Measurements from ENCODE around the gene DAZAP2. TPM values are rescaled to one million over a fixed set of nuclear protein-coding genes. Genes with fewer than 3 reads are reported as not detected.
A peak's percentile ranks its signal among the peaks of the same experiment; 100 is the strongest.

DAZAP2 gene
- total and polyA plus RNA-seq, 9 of the 15 experiments (the other 6 are each of a cell fraction or from before 2014, with no cell fraction given): 116 to 668 (median 227) TPM

DNA sequence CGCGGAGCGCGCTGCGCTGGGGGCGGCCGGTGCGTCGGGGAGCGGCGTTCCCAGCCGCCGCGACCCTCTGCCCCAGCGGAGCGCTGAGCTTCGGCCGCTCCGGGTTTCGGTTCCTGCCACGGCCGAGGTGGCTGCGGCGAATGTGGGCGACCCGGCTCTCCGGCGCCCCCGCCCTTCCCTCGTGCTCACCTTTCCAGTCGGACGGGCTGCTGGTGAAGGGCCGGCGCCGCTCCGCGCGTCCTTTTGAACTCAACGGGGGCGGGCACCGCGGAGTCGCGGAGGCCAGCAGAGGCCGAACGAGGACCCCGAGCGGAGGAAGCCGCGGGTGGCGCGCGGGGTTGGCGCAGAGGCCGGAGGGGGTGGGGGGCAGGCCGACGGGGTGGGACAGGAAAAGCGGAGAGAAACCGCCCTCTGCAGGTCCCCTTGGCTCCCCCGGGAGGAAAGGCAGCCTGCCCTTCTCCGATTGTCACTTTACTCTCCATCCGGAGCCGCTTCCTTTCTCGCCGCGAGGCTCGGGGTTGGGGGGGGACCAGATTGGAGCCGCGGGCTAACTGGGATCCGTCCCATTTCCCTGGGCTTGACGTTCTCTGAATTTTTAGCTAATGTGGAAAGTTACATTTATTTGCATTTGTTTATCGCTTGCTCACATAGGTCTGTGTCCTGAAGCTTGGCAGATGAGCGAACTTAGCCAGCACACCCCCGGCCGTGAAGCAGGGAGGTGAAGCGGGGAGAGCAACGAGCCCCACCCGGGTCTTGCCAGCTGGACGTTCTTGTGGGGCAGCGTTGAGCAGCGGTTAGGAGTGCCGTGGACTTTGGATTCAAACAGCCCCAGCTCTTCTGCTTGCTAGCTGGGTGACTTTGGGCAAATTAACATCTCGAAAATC, 31.7 kb downstream of the DAZAP2 start, which contains the start of gene SMAGP:
Gene SMAGP, minus strand, starts transcription at position 349 of the 884 bp plus-strand sequence. CDS start 1,137 bp downstream, outside the sequence.
- Histone ChIP-seq H4K20me1 (replicated peaks; ENCODE audit: control insufficient read depth, insufficient read depth, low read length) (no peaks in the 10 kb centered on the region; the same call in 1 of the 2 replicates), H3K4me2 (ENCODE audit: insufficient read depth, low read length) (peak within 1 kb of the TSS; percentile 94), H3K4me3 (peak within 1 kb of the TSS; percentile 80), H3K27ac (ENCODE audit: extremely low read depth, low read depth, low read length) (peak within 1 kb of the TSS; percentile 74), H3K36me3 (ENCODE audit: control insufficient read depth, insufficient read depth, low read length) (peaks cover 7% of the 10 kb centered on the region; the same call in 1 of the 3 replicates), H3K9me3 (replicated peaks; ENCODE audit: control insufficient read depth, insufficient read depth, low read depth, low read length) (no peaks in the 10 kb centered on the region), H3K9ac (ENCODE audit: insufficient read depth in 1 of 2, low read depth in 2 of 2, low read length in 2 of 2) (peak within 1 kb of the TSS; percentile 68 to 93), H3K9me1 (ENCODE audit: control insufficient read depth, insufficient read depth, low read length) (no peaks in the 10 kb centered on the region), H3K79me2 (ENCODE audit: control insufficient read depth, insufficient read depth, low read length) (peaks cover 23% of the 10 kb centered on the region), H3K4me1 (replicated peaks in 1 of 2; ENCODE audit: control insufficient read depth in 2 of 2, insufficient read depth in 2 of 2, low read length in 2 of 2) (peaks cover 17 to 18% of the 10 kb centered on the region in 2 experiments; a peak in 4 of 5 replicates), H3K27me3 (ENCODE audit: control insufficient read depth in 2 of 2, insufficient read depth in 2 of 2, low read length in 2 of 2) (no peaks in the 10 kb centered on the region), H2AFZ (ENCODE audit: low read depth, low read length) (peak within 1 kb of the TSS; percentile 97)
- FAIRE-seq: no peak
- DNase-seq (ENCODE audit: extremely low read depth in 1 of 4, low spot score in 3 of 4): peak; percentile 72 to 83 (median 78)
- ChIA-PET CTCF (ENCODE audit: low intra/inter-chr PET ratio) (interaction anchor here (0.6 to 2.7 kb wide), 4 partner anchors 50 to 245 kb away, joined by 3 to 34 read pairs (median 4); no protein-coding TSS in a partner anchor), POLR2A (interaction anchor here (0.6 to 1.1 kb wide), 5 partner anchors 18 to 276 kb away, joined by 3 to 5 read pairs (median 3); partner anchors contain the start of gene POU6F1)
- WGBS (ENCODE audit: insufficient coverage, low coverage, missing lambda C conversion rate): 3% methylated on average over 55 of the region's 83 CpGs
- intact Hi-C loops (cut with micrococcal nuclease) (no loop called here), in situ Hi-C loops (cut with MboI) (no loop called here)
- peak; percentile 77 for ATAC-seq
- BruUV-seq (replicated peaks): TSS peak; percentile 82
- TF ChIP-seq CREB5 (CRISPR knock-in tag; IDR thresholded peaks at IDR 0.05) (no peak), AFF4 (CRISPR knock-in tag; IDR thresholded peaks at IDR 0.05) (no peak), MYBL2 (IDR thresholded peaks at IDR 0.05; ENCODE audit: low read depth) (no peak), MYBL2 (CRISPR knock-in tag; IDR thresholded peaks at IDR 0.05; ENCODE audit: borderline replicate concordance) (no peak), SPI1 (IDR thresholded peaks at IDR 0.05; ENCODE audit: borderline replicate concordance, low read depth, low read length) (no peak), KLF1 (tag; IDR thresholded peaks at IDR 0.05) (no peak), MTF1 (CRISPR knock-in tag; IDR thresholded peaks at IDR 0.05; ENCODE audit: borderline replicate concordance) (no peak), NCOA4 (IDR thresholded peaks at IDR 0.05; ENCODE audit: partially characterized antibody) (no peak), HNRNPL (IDR thresholded peaks at IDR 0.05; ENCODE audit: low read depth, low read length) (peak; percentile 73; the same call in 1 of the 2 replicates), SRSF1 (IDR thresholded peaks at IDR 0.05; ENCODE audit: low read depth, low read length) (no peak), NR2C2 (CRISPR knock-in tag; IDR thresholded peaks at IDR 0.05) (no peak), NR2C2 (tag; IDR thresholded peaks at IDR 0.05) (peak; percentile 65; the same call in 1 of the 2 replicates), NONO (IDR thresholded peaks at IDR 0.05; ENCODE audit: low read depth in 2 of 2, low read length in 1 of 2) (peak in 1 of 2 experiments; percentile 46; a peak in 1 of 4 replicates), SMARCE1 (IDR thresholded peaks at IDR 0.05) (0 out of 2 replicates have a peak, but pooled peaks have one; percentile 28), RBM22 (IDR thresholded peaks at IDR 0.05; ENCODE audit: low read depth, low read length, poor library complexity, severe bottlenecking) (no peak), BDP1 (IDR thresholded peaks at IDR 0.05; ENCODE audit: insufficient read depth, insufficient read length) (no peak), CAMTA2 (CRISPR knock-in tag; conservative IDR thresholded peaks at IDR 0.05) (no peak)

All from K562 (cell line).